Measurements from ENCODE around the gene ARL16. TPM values are rescaled to one million over a fixed set of nuclear protein-coding genes. Genes with fewer than 3 reads are reported as not detected.

Gene ARL16
- total RNA-seq, 2 experiments from 2014 or later, result 17.9 to 19.2 TPM

DNA sequence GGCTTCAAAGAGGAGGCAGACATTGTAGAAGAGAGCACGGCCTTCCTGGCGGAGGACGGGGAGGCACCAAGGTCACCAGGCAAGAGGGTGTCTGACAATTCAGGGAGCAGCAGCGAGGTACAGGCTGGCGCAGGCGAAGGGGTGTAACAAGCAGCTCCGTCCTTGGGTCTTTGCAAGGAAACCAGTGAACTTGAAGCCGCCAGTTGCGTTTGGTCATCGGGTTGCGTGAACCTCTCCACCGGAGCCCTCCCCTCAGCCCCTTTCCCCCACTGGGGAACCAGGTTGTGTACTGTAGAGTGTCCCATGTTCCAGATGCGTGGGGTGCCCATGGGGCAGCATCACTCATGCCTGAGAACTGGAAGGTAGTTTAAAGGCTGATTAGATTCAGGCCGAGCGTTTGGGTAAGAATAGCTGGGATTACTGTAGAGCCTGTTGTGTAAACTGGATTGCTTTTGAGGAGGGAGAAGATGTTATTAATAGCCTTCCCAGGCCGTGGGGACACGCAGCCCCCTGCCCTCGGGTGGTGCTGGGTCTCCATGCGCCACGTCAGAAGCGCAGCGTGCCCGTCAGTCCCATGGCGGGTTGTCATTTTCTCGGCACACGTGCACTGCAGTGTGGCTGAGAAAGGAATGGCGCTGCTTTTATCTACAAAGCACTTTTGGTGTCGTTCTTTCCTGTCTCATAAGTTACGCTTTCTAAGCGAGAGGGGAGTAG lies 22.1 kb upstream of the ARL16 start:
- Mint-ChIP-seq H3K27me3 (no peaks in the 10 kb centered on the region), H3K4me3 (peak overlapping the region; percentile 10), H3K27ac (peak overlapping the region; percentile 38), H3K4me1 (peaks cover 41% of the 10 kb centered on the region), H3K9me3 (no peaks in the 10 kb centered on the region), H3K36me3 (peaks cover 50% of the 10 kb centered on the region)
- no peak for DNase-seq

DNA sequence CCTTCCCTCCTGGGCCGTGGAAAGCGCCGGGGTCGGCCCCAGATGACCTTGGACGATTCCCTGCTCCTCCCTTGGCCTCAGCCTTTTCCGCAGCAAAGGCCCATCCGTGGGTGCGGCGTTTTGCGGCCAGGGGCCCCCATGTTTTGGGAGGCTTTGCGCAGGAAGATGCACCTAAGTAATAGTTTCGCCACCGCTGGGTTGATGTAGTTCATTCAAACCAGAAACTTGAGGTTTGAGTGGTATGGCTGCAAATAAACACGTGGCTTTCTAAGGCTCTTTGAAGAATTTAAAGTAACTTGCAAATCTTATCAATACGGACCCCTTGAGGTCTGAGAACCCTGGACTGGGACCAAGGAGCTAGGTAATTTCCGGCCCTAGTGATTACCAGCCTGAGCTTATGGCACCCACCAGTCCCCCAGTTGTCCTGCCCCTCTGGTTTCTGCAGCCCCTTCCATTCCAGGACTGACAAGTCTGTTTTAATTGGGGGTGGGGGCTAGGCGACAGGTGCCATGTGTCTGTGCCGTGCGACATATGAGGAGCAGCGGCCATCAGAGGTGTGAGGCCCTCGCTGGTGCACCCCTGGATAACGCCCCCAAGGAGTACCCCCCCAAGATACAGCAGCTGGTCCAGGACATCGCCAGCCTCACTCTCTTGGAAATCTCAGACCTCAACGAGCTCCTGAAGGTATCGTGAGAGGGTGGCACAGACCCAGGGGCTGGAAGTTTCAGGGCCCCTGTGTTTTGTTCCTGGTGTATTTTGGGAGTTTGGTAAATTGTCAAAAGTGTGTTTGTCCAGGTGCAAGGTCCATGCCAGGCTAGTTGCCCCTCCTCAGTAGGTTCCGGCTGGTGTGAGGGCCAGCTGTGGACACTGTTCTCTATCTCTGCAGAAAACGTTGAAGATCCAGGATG lies 20.4 kb upstream of the ARL16 start:
- peak overlapping the region; percentile 97 for H3K4me3 Mint-ChIP-seq
- peaks cover 33% of the 10 kb centered on the region for H3K4me1 Mint-ChIP-seq
- no peak for DNase-seq

DNA sequence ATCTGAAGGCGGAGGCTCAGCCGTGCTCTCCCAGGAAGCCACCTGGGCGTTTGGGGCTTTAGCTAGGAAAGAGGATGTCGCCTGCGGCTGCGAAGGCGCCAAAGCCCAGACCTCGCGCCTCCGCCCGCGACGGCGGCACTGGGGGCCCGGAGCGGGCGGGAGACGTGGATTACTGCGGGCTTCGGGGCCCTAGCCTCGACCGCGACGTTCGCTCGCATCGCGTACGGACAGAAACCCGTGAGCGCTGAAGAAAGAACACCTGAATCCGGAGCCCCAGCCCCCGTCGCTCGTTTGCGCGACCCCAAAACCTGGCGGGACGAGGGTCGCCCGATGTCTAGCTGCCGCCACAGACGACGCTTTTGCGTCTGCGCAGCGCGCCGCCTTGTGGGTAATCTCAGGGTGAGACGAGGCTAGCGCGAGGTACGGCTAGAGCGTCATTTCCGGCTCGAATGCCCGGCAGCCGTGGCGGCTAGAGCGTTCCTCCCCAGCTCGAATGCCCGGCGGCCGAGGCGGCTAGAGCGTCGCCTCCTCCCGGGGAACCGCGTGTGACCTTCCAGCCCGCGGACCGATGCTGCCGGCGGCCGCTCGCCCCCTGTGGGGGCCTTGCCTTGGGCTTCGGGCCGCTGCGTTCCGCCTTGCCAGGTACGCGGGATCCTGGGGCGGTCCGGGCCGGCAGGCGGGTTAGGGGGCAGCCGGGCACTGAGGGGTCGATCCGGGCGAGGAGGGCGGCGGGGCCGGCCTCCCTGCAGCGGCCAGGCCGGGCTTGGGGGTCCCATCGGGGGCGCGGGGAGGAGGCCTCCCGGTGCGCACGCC lies 19.5 kb upstream of the ARL16 start, which contains the start of gene MRPL12:
TSS of gene MRPL12 (plus strand) at position 434 of the 813 bp plus-strand sequence. CDS start at position 569, 135 bp downstream.
- Mint-ChIP-seq H3K4me3 (peak within 1 kb of the TSS; percentile 97), H3K27ac (peak within 1 kb of the TSS; percentile 97), H3K36me3 (peaks cover 54% of the 10 kb centered on the region), H3K9me3 (no peaks in the 10 kb centered on the region), H3K4me1 (peaks cover 30% of the 10 kb centered on the region), H3K27me3 (no peaks in the 10 kb centered on the region)
- peak; percentile 92 for DNase-seq

More for the DNA sequence above, 20.4 kb upstream of the ARL16 start:
- H3K27ac Mint-ChIP-seq, result peak overlapping the region; percentile 81
- no peaks in the 10 kb centered on the region for H3K9me3 Mint-ChIP-seq
- no peaks in the 10 kb centered on the region for H3K27me3 Mint-ChIP-seq
- H3K36me3 Mint-ChIP-seq, result peaks cover 49% of the 10 kb centered on the region

DNA sequence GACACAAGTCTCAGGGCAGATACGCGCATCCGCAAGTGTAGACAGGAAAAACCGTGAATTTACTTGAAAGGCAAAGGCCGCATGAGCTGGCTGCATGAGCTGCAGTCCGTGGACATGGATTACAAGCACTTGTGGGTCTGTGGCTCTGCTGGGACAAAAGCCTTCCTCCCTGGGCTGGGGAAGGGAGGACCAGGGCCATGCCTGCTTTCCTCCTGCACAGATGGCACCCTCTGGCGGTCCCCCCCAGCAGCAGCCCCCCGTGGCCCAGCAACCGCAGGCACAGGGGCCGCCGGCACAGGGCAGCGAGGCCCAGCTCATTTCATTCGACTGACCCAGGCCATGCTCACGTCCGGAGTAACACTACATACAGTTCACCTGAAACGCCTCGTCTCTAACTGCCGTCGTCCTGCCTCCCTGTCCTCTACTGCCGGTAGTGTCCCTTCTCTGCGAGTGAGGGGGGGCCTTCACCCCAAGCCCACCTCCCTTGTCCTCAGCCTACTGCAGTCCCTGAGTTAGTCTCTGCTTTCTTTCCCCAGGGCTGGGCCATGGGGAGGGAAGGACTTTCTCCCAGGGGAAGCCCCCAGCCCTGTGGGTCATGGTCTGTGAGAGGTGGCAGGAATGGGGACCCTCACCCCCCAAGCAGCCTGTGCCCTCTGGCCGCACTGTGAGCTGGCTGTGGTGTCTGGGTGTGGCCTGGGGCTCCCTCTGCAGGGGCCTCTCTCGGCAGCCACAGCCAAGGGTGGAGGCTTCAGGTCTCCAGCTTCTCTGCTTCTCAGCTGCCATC lies 17.9 kb upstream of the ARL16 start:
- H3K27me3 Mint-ChIP-seq, result no peaks in the 10 kb centered on the region
- peaks cover 30% of the 10 kb centered on the region for H3K4me1 Mint-ChIP-seq
- H3K4me3 Mint-ChIP-seq, result peak overlapping the region; percentile 97
- H3K9me3 Mint-ChIP-seq, result no peaks in the 10 kb centered on the region
- H3K27ac Mint-ChIP-seq, result peak overlapping the region; percentile 97
- DNase-seq, result no peak
- peaks cover 53% of the 10 kb centered on the region for H3K36me3 Mint-ChIP-seq

DNA sequence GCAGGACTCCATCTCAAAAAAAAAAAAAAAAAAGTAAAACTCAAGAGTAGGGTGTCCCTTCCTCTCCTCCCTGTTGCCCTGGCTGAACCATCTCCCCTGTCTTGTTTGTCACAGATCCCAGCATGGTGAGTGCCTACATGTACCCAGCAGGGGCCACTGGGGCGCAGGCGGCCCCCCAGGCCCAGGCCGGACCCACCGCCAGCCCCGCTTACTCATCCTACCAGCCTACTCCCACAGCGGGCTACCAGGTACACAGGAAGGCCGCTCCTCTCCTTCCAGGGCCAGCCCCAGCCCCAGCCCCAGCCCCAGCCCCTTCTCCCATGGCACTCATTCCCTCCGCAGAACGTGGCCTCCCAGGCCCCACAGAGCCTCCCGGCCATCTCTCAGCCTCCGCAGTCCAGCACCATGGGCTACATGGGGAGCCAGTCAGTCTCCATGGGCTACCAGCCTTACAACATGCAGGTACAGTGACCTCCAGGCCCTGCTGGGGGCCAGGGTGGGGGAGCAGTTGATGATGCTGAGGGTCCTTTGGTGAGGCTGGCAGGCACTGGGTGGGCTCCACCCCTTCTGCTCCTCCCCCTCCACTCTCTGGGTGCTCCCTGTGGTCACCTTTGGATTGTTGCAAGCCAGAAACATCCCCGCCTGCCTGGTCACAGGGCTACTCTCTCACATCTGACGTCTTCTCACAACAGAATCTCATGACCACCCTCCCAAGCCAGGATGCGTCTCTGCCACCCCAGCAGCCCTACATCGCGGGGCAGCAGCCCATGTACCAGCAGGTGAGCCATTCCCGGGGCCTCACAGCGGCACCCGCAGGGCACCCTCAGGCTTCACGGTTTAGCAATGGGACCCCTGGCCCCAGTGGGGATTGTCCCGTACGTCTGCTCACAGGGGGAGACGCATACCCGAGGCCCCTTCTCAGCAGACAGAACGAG lies 17.0 kb upstream of the ARL16 start:
- H3K4me3 Mint-ChIP-seq, result peak overlapping the region; percentile 54
- peaks cover 26% of the 10 kb centered on the region for H3K4me1 Mint-ChIP-seq
- H3K36me3 Mint-ChIP-seq, result peaks cover 45% of the 10 kb centered on the region
- no peaks in the 10 kb centered on the region for H3K27me3 Mint-ChIP-seq
- peak overlapping the region; percentile 77 for H3K27ac Mint-ChIP-seq
- no peaks in the 10 kb centered on the region for H3K9me3 Mint-ChIP-seq
- DNase-seq, result no peak

DNA sequence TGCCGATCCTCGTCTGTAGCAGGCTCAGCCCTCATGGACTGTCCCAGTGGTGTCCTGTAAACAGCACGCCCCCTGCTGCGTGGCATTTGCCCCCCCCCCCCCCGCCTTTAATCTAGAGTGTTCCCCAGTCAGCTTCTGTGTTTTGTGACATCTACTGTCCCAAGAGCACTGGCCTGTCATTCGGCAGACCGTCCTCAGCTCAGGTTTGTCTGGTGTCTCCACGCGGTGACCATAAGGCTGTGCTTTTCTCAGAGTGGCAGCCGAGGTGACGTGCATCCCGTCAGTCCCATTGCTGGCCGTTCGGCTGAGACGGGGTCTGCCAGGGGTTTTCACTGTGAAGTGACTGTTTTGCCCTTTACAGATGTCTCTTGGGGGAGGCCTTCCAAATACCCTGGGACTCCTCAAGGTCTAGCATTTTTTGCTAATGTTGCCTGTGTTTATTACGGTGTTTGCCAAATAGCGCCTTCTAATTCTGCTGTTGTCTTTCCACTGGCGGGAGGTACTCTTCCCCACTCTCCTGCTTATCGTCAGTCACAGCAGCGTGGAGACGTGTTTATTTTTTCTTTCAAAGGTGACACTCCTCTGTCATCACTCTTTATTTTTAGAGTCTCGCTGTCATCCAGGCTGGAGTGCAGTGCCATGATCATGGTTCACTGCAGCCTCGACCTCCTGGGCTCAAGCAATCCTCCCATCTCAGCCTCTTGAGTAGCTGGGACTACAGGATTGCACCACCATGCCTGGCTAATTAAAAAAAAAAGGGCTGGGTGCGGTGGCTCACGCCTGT lies 13.9 kb upstream of the ARL16 start:
- H3K4me1 Mint-ChIP-seq, result peaks cover 15% of the 10 kb centered on the region
- no peak overlapping the region for H3K27ac Mint-ChIP-seq
- peaks cover 26% of the 10 kb centered on the region for H3K36me3 Mint-ChIP-seq
- no peak overlapping the region for H3K4me3 Mint-ChIP-seq
- no peaks in the 10 kb centered on the region for H3K9me3 Mint-ChIP-seq
- no peak for DNase-seq
- H3K27me3 Mint-ChIP-seq, result no peaks in the 10 kb centered on the region

DNA sequence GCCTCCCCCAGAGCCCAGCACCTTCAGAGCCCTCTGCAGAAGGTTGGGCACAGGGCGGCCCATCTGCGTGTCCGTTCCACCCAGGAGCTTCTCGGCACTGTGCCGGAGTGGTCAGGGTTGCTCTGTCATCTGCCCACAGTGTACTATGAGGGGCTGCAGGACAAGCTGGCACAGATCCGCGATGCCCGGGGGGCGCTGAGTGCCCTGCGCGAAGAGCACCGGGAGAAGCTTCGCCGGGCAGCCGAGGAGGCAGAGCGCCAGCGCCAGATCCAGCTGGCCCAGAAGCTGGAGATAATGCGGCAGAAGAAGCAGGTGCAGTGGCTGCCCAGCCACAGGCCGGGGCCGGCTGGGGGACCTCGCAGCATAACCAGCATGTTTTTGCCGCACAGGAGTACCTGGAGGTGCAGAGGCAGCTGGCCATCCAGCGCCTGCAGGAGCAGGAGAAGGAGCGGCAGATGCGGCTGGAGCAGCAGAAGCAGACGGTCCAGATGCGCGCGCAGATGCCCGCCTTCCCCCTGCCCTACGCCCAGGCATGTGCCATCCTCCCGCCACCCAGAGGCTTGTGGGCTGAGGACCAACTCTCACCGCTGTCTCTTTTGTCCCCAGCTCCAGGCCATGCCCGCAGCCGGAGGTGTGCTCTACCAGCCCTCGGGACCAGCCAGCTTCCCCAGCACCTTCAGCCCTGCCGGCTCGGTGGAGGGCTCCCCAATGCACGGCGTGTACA lies 12.8 kb upstream of the ARL16 start:
- H3K27ac Mint-ChIP-seq, result no peak overlapping the region
- H3K36me3 Mint-ChIP-seq, result peaks cover 16% of the 10 kb centered on the region
- DNase-seq, result no peak
- H3K9me3 Mint-ChIP-seq, result no peaks in the 10 kb centered on the region
- no peaks in the 10 kb centered on the region for H3K27me3 Mint-ChIP-seq
- no peak overlapping the region for H3K4me3 Mint-ChIP-seq
- H3K4me1 Mint-ChIP-seq, result peaks cover 7% of the 10 kb centered on the region

DNA sequence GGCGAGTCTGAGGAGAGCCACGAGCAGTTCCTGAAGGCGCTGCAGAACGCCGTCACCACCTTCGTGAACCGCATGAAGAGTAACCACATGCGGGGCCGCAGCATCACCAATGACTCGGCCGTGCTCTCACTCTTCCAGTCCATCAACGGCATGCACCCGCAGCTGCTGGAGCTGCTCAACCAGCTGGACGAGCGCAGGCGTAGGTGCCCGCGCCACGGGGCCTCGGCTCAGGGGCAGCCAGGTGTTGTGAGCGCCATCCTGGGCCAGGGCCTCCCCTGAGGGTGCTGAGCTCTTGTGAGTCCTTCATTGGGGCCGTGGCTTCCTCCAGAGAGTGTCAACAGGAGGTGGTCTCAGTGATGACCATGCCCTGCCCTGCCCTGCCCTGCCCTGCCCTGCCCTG lies 12.2 kb upstream of the ARL16 start:
- DNase-seq, result no peak
- Mint-ChIP-seq H3K27me3 (no peaks in the 10 kb centered on the region), H3K27ac (no peak overlapping the region), H3K4me1 (peaks cover 3% of the 10 kb centered on the region), H3K36me3 (peaks cover 12% of the 10 kb centered on the region), H3K4me3 (no peak overlapping the region), H3K9me3 (no peaks in the 10 kb centered on the region)

DNA sequence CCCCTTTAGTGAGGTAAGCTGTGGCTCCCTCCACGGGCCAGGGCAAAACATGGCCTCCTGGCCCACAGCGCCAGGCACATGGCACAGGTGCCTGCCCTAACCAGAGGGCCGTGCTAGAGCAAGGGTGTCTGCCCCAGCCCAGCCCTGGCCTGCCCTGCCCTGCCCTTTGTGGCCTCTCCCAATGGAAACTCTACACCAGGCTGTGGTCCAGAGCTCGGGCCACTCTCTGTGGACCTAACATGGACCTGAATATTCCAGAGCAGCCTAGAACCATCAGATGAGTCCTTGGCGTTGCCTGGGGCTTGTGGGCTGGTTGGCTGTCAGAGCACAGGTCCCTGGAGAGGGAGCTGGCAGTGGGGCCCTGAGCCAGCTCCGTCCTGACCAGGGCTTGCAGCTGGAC lies 11.6 kb upstream of the ARL16 start:
- no peak overlapping the region for H3K4me3 Mint-ChIP-seq
- H3K36me3 Mint-ChIP-seq, result peaks cover 12% of the 10 kb centered on the region
- H3K27me3 Mint-ChIP-seq, result no peaks in the 10 kb centered on the region
- no peak overlapping the region for H3K27ac Mint-ChIP-seq
- no peaks in the 10 kb centered on the region for H3K4me1 Mint-ChIP-seq
- no peak for DNase-seq
- no peaks in the 10 kb centered on the region for H3K9me3 Mint-ChIP-seq

DNA sequence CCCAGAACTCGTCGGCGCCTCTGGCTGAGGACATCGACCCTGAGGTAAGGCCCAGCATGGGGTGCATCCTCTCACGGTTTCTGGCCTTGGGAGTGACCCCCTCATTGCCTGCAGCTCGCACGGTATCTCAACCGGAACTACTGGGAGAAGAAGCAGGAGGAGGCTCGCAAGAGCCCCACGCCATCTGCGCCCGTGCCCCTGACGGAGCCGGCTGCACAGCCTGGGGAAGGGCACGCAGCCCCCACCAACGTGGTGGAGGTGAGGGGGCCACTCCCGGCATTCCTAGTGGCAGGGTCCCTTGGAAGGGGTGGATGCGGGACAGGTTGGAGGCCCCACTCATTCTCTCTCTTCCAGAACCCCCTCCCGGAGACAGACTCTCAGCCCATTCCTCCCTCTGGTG lies 11.2 kb upstream of the ARL16 start:
- Mint-ChIP-seq H3K4me3 (no peak overlapping the region), H3K36me3 (peaks cover 12% of the 10 kb centered on the region), H3K27ac (no peak overlapping the region), H3K27me3 (no peaks in the 10 kb centered on the region), H3K9me3 (no peaks in the 10 kb centered on the region), H3K4me1 (no peaks in the 10 kb centered on the region)
- DNase-seq, result no peak

DNA sequence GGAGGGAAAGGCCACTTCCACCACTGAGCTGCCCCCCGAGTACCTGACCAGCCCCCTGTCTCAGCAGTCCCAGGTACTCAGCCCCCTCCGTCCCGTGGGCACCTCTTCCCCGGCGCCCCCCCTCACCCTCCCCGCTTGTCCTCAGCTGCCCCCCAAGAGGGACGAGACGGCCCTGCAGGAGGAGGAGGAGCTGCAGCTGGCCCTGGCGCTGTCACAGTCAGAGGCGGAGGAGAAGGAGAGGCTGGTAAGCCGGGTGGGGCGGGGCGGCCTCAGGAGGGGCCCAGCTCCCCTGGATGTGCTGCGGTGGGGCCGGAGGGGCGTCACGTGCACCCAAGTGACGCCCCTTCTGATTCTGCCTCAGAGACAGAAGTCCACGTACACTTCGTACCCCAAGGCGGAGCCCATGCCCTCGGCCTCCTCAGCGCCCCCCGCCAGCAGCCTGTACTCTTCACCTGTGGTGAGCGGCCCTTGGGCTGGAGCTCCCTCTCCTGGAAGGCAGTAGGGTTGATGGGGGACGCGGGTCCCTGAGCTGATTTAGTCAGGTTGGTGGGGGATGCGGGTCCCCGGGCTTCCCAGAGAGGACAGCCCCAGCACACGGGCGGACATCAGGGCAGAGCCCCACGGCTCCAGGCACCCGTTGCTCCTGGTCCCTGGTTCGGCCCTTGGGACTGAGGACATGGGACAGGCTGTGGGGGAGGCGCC lies 10.1 kb upstream of the ARL16 start:
- Mint-ChIP-seq H3K9me3 (no peaks in the 10 kb centered on the region), H3K27me3 (no peaks in the 10 kb centered on the region), H3K27ac (no peak overlapping the region), H3K36me3 (peaks cover 16% of the 10 kb centered on the region), H3K4me1 (no peaks in the 10 kb centered on the region), H3K4me3 (no peak overlapping the region)
- no peak for DNase-seq

DNA sequence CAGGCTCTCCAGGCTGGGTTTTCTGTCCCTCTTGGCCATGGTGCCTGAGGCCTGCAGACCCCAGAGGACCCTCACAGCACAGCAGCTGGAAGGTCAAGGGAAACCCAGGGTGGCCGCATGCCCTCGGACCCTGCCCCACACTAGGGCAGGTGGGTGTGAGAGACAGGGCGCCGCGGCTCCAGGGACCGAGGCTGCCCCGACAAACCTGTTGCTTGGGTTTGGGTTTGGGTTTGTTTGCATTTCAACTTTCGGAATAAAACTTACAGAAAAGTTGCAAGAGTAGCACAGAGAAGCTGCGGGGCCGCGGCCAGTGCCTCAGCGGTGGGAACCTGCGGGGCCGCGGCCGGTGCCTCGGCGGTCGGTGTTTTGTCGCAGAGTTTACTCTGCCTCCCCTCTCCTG lies 8.0 kb upstream of the ARL16 start:
- Mint-ChIP-seq H3K27ac (no peak overlapping the region), H3K36me3 (peaks cover 15% of the 10 kb centered on the region), H3K4me1 (no peaks in the 10 kb centered on the region), H3K9me3 (no peaks in the 10 kb centered on the region), H3K27me3 (no peaks in the 10 kb centered on the region), H3K4me3 (no peak overlapping the region)
- no peak for DNase-seq
